Calu3 (cell line): Measurements from ENCODE around the gene C1orf167. TPM values are rescaled to one million over a fixed set of nuclear protein-coding genes. Genes with fewer than 3 reads are reported as not detected.

ENCODE experiments used
- BruUV-seq: library from RNA; stranded (reverse); fragments of 400-500 nt; replicated peaks from 2 replicates; lab custom pipeline; 2021; lab: Mats Ljungman, UMichigan
- CTCF ChIA-PET: fragments of 300-600 bp; sonication (Branson Sonifier 250); formaldehyde crosslinking; loops from one replicate; lab custom pipeline; 2022; ENCODE audit warnings: antibody characterized with exemption; lab: Charles Lee
- DNase-seq: peaks from one replicate; pipeline ENCODE4 v3.0.0; 2022
- H3K27ac Mint-ChIP-seq: one replicate; pipeline ENCODE4 v1.8.0; 2022; ENCODE audit warnings: mixed read lengths; ENCODE audit not compliant: unreplicated experiment
- H3K27me3 Mint-ChIP-seq: one replicate; pipeline ENCODE4 v1.8.0; 2022; ENCODE audit warnings: mixed read lengths; ENCODE audit not compliant: unreplicated experiment
- H3K36me3 Mint-ChIP-seq: one replicate; pipeline ENCODE4 v1.8.0; 2022; ENCODE audit warnings: mild to moderate bottlenecking, moderate library complexity, mixed read lengths; ENCODE audit not compliant: insufficient read depth, unreplicated experiment
- H3K4me1 Mint-ChIP-seq: one replicate; pipeline ENCODE4 v1.8.0; 2022; ENCODE audit warnings: mild to moderate bottlenecking, low read depth, mixed read lengths; ENCODE audit not compliant: unreplicated experiment
- H3K4me3 Mint-ChIP-seq: one replicate; pipeline ENCODE4 v1.8.0; 2022; ENCODE audit warnings: mild to moderate bottlenecking, low read depth, moderate library complexity, mixed read lengths; ENCODE audit not compliant: unreplicated experiment
- H3K9me3 Mint-ChIP-seq: one replicate; pipeline ENCODE4 v1.8.0; 2022; ENCODE audit warnings: low read depth, mixed read lengths; ENCODE audit not compliant: unreplicated experiment
- intact Hi-C: fragments of 100-400 bp; cut with micrococcal nuclease; formaldehyde crosslinking; loops from one replicate; pipeline ENCODE4 v1.10.0; 2022; ENCODE audit not compliant: unreplicated experiment
- total RNA-seq: library from RNA; stranded (reverse); gene quantifications from 2 replicates; pipeline ENCODE4 v1.2.3, GENCODE V29; 2022
- TF ChIP-seq, protein P1 (sequence below): fragments of 200-600 bp; IDR thresholded peaks from one replicate; pipeline ENCODE4 v1.8.0; 2022; ENCODE audit warnings: antibody characterized with exemption; ENCODE audit not compliant: unreplicated experiment

The C1orf167 gene
- total RNA-seq, 1 experiment from 2014 or later = not detected

DNA sequence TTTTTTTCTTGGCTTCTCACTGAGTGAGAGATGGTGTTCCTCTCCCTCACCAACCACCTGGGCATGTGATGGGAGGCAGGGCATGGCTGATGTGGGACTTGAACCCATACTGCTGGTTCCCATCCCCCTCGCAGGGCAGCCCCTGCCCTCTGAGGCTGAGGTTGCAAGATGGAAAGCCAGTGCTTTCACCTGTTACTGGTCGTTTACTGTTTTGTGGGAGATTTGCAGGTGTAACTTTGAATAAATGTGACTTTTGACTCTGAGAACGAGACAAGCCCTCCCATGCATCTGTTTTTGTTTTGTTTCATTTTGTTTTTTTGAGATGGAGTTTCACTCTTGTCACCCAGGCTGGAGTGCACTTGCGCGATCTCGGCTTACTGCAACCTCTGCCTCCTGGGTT, 21.6 kb downstream of the C1orf167 start:
- H3K27me3 Mint-ChIP-seq = peaks cover 13% of the 10 kb centered on the region

DNA sequence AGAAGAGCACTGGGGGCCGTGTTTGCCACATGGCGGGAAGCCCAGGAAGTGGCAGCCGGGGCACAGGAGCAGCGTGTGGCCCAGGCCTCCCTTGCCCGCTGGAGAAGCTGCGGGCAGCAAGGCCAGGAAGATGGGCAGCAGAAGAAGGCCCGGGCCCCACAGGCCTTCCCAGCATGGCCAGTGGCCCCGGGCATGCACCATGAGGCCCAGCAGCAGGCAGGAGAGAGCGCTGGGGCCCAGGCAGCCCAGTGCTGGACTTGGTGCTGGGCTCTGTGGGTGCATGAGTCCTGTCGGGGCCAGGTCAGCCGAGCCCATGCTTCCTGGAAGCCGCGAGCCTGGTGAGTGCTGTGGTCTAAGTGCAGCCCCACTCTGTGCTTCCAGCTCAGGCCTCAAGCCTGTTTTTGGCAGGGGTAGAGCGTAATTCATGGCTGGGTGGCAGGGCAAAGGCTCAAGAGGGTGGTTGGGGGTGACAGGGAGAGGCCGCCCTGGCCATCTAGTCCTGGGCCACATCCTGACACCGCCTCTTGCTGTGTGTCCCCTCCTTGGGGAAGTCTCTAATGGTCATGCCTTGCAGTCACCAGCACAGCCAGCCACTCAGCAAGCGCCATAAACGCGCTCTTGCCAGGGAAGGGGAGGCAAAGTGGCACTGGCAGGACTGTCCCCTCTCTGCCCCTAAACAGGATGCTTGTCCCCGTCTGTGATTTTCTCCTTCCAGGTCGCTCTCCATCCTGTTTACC, 22.4 kb downstream of the C1orf167 start:
- no peaks in the 10 kb centered on the region for H3K9me3 Mint-ChIP-seq
- peaks cover 8% of the 10 kb centered on the region for H3K27me3 Mint-ChIP-seq
- DNase-seq = no peak
- TF ChIP-seq, protein P1, sequence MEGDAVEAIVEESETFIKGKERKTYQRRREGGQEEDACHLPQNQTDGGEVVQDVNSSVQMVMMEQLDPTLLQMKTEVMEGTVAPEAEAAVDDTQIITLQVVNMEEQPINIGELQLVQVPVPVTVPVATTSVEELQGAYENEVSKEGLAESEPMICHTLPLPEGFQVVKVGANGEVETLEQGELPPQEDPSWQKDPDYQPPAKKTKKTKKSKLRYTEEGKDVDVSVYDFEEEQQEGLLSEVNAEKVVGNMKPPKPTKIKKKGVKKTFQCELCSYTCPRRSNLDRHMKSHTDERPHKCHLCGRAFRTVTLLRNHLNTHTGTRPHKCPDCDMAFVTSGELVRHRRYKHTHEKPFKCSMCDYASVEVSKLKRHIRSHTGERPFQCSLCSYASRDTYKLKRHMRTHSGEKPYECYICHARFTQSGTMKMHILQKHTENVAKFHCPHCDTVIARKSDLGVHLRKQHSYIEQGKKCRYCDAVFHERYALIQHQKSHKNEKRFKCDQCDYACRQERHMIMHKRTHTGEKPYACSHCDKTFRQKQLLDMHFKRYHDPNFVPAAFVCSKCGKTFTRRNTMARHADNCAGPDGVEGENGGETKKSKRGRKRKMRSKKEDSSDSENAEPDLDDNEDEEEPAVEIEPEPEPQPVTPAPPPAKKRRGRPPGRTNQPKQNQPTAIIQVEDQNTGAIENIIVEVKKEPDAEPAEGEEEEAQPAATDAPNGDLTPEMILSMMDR = no peak
- BruUV-seq = no TSS peak
- intact Hi-C loops = no loop called here
- H3K27ac Mint-ChIP-seq = no peak overlapping the region
- CTCF ChIA-PET = no interaction called here
- no peak overlapping the region for H3K4me3 Mint-ChIP-seq
- peaks cover 12% of the 10 kb centered on the region for H3K36me3 Mint-ChIP-seq
- H3K4me1 Mint-ChIP-seq = no peaks in the 10 kb centered on the region

More for the DNA sequence above, 21.6 kb downstream of the C1orf167 start:
- no peaks in the 10 kb centered on the region for H3K4me1 Mint-ChIP-seq
- H3K27ac Mint-ChIP-seq = no peak overlapping the region
- BruUV-seq = no TSS peak
- H3K9me3 Mint-ChIP-seq = no peaks in the 10 kb centered on the region
- DNase-seq = no peak
- H3K4me3 Mint-ChIP-seq = no peak overlapping the region
- TF ChIP-seq, protein P1 = no peak
- peaks cover 12% of the 10 kb centered on the region for H3K36me3 Mint-ChIP-seq
- intact Hi-C loops = no loop called here
- CTCF ChIA-PET = no interaction called here

DNA sequence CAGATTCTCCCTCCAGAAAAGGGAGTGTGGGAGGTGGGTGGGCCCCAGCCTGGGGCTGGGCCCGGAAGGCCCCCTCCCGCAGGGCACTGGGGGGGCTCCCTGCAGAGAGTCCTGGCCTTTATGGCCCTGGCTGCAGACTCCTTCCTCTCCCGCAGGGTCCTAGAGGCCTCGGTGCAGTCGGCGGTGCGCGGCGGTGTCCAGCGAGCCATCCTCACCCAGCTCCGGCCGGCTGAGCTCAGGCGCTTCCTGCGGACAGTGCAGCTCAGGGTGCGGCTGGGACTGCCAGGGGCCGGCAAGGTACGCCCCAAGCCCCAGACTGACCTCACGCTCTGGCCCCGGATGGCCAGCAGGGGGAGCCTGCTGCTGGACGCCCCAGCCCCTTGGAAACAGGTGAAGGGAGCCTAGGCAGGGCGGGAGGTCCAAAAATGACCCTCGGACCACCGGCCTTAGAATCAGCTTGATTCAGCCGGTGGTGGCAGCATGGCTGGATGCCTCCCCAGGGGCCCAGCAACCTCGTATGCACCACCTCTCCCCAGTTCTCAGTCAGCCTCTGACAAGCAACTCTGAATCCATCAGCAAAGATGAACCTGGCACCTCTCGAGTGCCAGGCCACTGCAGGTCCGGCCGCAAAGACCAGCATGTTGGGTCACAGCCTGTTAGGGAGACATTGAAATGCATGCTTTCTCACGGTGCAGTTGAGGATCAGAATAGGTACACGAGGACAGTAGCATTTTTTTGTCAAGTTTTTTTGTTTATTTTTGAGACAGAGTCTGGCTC, 23.2 kb downstream of the C1orf167 start:
- intact Hi-C loops = no loop called here
- peaks cover 12% of the 10 kb centered on the region for H3K36me3 Mint-ChIP-seq

DNA sequence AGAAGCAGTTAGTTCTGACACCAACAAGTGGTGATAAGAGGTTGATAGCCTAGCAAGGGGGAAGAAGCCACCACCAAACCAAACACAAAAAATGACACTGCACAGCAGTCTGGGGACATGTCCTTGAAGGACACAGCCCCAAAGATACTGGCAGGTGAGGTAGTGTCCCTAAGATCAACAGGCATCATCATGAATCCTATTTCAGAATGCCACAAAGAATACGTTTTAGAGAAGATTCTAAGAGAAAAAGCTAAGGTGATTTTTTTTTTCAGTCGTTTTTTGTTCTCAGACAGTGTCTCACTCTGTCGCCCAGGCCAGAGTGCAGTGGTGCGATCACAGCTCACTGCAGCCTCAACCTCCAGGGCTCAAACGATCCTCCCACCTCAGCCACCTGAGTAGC, 24.2 kb downstream of the C1orf167 start:
- no peak for DNase-seq
- BruUV-seq = TSS peak; percentile 27
- CTCF ChIA-PET = no interaction called here
- TF ChIP-seq, protein P1 = no peak
- Mint-ChIP-seq H3K4me3 (no peak overlapping the region), H3K27me3 (no peaks in the 10 kb centered on the region), H3K4me1 (peaks cover 9% of the 10 kb centered on the region), H3K36me3 (peaks cover 12% of the 10 kb centered on the region), H3K27ac (no peak overlapping the region), H3K9me3 (no peaks in the 10 kb centered on the region)
- intact Hi-C loops = no loop called here

More for the DNA sequence above, 23.2 kb downstream of the C1orf167 start:
- TF ChIP-seq, protein P1 = peak; percentile 54
- no peak overlapping the region for H3K27ac Mint-ChIP-seq
- peaks cover under 1% of the 10 kb centered on the region for H3K27me3 Mint-ChIP-seq
- peak; percentile 67 for DNase-seq
- H3K4me1 Mint-ChIP-seq = no peaks in the 10 kb centered on the region
- CTCF ChIA-PET = no interaction called here
- H3K9me3 Mint-ChIP-seq = no peaks in the 10 kb centered on the region
- H3K4me3 Mint-ChIP-seq = no peak overlapping the region
- BruUV-seq = no TSS peak
